ENCODE measurements around the gene COPB1. TPM values are rescaled to one million over a fixed set of nuclear protein-coding genes. Genes with fewer than 3 reads are reported as not detected.

Gene COPB1
- total and polyA plus RNA-seq, 2 of the 13 experiments (the other 11 are each of a cell fraction or from before 2014, with no cell fraction given), result 114 to 195 TPM

DNA sequence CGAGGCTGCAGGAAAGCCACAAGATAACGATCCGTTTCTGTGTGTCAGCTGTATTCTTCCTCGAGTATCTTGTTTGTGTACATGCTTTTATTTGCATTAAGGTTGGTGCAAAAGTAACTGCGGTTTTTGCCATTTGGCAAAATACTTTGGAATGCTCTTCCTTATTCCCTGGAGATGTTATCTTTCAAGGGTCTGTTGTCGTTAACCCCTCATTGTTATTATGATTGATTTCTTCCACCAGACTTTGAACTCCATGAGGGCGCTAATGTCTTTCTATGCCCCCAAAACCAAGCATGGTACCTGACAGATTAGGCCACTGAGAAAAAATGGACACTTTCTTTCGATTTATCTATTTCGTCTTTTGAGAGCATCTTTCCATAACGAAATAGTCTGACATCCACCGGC, 21.1 kb upstream of the COPB1 start:
- Histone ChIP-seq H3K4me2 (ENCODE audit: low read depth, low read length) (peak overlapping the region; percentile 76), H3K4me3 (replicated peaks in 1 of 3; ENCODE audit: insufficient read depth in 1 of 3, low read depth in 2 of 3, low read length in 3 of 3) (peak overlapping the region; percentile 75 to 89 (median 87)), H3K9ac (ENCODE audit: insufficient read depth, low read depth, low read length) (peak overlapping the region; percentile 90), H3K27me3 (ENCODE audit: control insufficient read depth in 1 of 2, insufficient read depth in 2 of 2, low read length in 2 of 2) (no peaks in the 10 kb centered on the region; a peak in 1 of 5 replicates), H3K9me3 (ENCODE audit: low read length) (no peaks in the 10 kb centered on the region), H4K20me1 (ENCODE audit: insufficient read depth, low read length) (no peaks in the 10 kb centered on the region), H3K27ac (ENCODE audit: extremely low read length, insufficient read depth, low read length) (peak overlapping the region; percentile 90), H3K79me2 (ENCODE audit: insufficient read depth, low read length) (peaks cover 32% of the 10 kb centered on the region), H2AFZ (ENCODE audit: low read length) (peak overlapping the region; percentile 84), H3K36me3 (replicated peaks in 1 of 2; ENCODE audit: control insufficient read depth in 1 of 2, insufficient read depth in 2 of 2, low read length in 2 of 2) (peaks cover 2 to 16% of the 10 kb centered on the region in 2 experiments; a peak in 4 of 5 replicates), H3K4me1 (ENCODE audit: insufficient read depth, low read length) (peaks cover 16% of the 10 kb centered on the region)
- intact Hi-C loops (cut with micrococcal nuclease; ENCODE audit: unreplicated experiment), result loop anchor here (1.0 kb wide), 1 partner anchor 123 kb away; the partner anchor contains the start of gene PDE3B
- FAIRE-seq (no peak), ATAC-seq (no peak; the same call in 2 of the 3 replicates), DNase-seq (ENCODE audit: low spot score) (peak; percentile 18)
- ChIA-PET POLR2A (interaction anchor here (0.7 to 1.8 kb wide), 5 partner anchors 9 to 123 kb away, joined by 4 to 17 read pairs (median 4); partner anchors contain the start of genes COPB1 and PDE3B), CTCF (ENCODE audit: low intra/inter-chr PET ratio, low total read pairs) (no interaction called here)
- in situ Hi-C loops (cut with HindIII; ENCODE audit: extremely low pct_ligation_motif_present, low pct_unique_long_range_greater_than_20kb), result no loop called here
- 11% methylated on average over 11 of the region's 11 CpGs for WGBS (ENCODE audit: low lambda C conversion rate)
- BruUV-seq (replicated peaks), result TSS peak; percentile 97
- TF ChIP-seq ZNF761 (CRISPR knock-in tag; conservative IDR thresholded peaks at IDR 0.05) (0 out of 2 replicates have a peak, but pooled peaks have one; percentile 21), NR1H2 (CRISPR knock-in tag; IDR thresholded peaks at IDR 0.05; ENCODE audit: borderline replicate concordance, low read depth) (no peak), ZNF619 (CRISPR knock-in tag; IDR thresholded peaks at IDR 0.05) (no peak), KDM2A (CRISPR knock-in tag; IDR thresholded peaks at IDR 0.05; ENCODE audit: borderline replicate concordance, low read depth) (no peak), ZNF883 (CRISPR knock-in tag; IDR thresholded peaks at IDR 0.05; ENCODE audit: not compliant biosample characterization) (no peak), KLF11 (CRISPR knock-in tag; IDR thresholded peaks at IDR 0.05) (0 out of 2 replicates have a peak, but pooled peaks have one; percentile 13), ZNF331 (CRISPR knock-in tag; IDR thresholded peaks at IDR 0.05) (no peak), ZNF629 (CRISPR knock-in tag; conservative IDR thresholded peaks at IDR 0.05) (no peak), ZNF230 (CRISPR knock-in tag; IDR thresholded peaks at IDR 0.05) (no peak), ZNF7 (CRISPR knock-in tag; IDR thresholded peaks at IDR 0.05) (no peak), SNAI1 (CRISPR knock-in tag; IDR thresholded peaks at IDR 0.05; ENCODE audit: borderline replicate concordance) (no peak), ASH2L (IDR thresholded peaks at IDR 0.05; ENCODE audit: insufficient read length, low read depth, low read length) (no peak), FOXM1 (CRISPR knock-in tag; IDR thresholded peaks at IDR 0.05) (no peak), CREB1 (IDR thresholded peaks at IDR 0.05) (no peak), CREB1 (CRISPR knock-in tag; IDR thresholded peaks at IDR 0.05) (no peak), SP5 (CRISPR knock-in tag; IDR thresholded peaks at IDR 0.05; ENCODE audit: borderline replicate concordance, low read depth) (no peak)
- TF ChIP-seq, protein P1, sequence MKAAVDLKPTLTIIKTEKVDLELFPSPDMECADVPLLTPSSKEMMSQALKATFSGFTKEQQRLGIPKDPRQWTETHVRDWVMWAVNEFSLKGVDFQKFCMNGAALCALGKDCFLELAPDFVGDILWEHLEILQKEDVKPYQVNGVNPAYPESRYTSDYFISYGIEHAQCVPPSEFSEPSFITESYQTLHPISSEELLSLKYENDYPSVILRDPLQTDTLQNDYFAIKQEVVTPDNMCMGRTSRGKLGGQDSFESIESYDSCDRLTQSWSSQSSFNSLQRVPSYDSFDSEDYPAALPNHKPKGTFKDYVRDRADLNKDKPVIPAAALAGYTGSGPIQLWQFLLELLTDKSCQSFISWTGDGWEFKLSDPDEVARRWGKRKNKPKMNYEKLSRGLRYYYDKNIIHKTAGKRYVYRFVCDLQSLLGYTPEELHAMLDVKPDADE (CRISPR knock-in tag; IDR thresholded peaks at IDR 0.05), result no peak
- TF ChIP-seq, protein P2, sequence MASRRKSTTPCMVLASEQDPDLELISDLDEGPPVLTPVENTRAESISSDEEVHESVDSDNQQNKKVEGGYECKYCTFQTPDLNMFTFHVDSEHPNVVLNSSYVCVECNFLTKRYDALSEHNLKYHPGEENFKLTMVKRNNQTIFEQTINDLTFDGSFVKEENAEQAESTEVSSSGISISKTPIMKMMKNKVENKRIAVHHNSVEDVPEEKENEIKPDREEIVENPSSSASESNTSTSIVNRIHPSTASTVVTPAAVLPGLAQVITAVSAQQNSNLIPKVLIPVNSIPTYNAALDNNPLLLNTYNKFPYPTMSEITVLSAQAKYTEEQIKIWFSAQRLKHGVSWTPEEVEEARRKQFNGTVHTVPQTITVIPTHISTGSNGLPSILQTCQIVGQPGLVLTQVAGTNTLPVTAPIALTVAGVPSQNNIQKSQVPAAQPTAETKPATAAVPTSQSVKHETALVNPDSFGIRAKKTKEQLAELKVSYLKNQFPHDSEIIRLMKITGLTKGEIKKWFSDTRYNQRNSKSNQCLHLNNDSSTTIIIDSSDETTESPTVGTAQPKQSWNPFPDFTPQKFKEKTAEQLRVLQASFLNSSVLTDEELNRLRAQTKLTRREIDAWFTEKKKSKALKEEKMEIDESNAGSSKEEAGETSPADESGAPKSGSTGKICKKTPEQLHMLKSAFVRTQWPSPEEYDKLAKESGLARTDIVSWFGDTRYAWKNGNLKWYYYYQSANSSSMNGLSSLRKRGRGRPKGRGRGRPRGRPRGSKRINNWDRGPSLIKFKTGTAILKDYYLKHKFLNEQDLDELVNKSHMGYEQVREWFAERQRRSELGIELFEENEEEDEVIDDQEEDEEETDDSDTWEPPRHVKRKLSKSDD (CRISPR knock-in tag; IDR thresholded peaks at IDR 0.05; ENCODE audit: low read depth), result no peak
- TF ChIP-seq, protein P3, sequence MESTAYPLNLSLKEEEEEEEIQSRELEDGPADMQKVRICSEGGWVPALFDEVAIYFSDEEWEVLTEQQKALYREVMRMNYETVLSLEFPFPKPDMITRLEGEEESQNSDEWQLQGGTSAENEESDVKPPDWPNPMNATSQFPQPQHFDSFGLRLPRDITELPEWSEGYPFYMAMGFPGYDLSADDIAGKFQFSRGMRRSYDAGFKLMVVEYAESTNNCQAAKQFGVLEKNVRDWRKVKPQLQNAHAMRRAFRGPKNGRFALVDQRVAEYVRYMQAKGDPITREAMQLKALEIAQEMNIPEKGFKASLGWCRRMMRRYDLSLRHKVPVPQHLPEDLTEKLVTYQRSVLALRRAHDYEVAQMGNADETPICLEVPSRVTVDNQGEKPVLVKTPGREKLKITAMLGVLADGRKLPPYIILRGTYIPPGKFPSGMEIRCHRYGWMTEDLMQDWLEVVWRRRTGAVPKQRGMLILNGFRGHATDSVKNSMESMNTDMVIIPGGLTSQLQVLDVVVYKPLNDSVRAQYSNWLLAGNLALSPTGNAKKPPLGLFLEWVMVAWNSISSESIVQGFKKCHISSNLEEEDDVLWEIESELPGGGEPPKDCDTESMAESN (CRISPR knock-in tag; conservative IDR thresholded peaks at IDR 0.05), result no peak
- TF ChIP-seq, protein P4, sequence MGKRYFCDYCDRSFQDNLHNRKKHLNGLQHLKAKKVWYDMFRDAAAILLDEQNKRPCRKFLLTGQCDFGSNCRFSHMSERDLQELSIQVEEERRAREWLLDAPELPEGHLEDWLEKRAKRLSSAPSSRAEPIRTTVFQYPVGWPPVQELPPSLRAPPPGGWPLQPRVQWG (CRISPR knock-in tag; IDR thresholded peaks at IDR 0.05; ENCODE audit: borderline replicate concordance, low read depth), result no peak
